Measurements from ENCODE around the gene SLC18A2.

DNA sequence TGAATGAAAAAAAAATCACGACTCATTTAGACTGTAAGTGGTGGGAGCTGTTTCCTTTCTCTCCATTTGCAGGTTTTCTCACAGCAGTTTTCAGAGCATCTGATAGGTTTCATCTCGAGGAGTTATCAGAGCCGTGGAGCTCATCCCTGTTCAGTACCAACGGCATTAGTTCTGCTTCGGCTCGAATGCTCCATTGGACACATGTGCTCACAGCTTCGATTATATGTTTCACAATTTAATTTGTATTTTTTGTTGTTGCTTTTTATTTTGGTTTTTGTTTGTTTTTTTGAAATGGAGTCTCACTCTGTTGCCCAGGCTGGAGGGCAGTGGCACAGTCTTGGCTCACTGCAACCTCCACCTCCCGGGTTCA lies 1.5 kb downstream of the SLC18A2 start:
- TF ChIP-seq EZH2 (IDR thresholded peaks at IDR 0.05; ENCODE audit: insufficient read depth, poor library complexity, severe bottlenecking): no peak
- no peak for TF ChIP-seq EZH2phosphoT487 (IDR thresholded peaks at IDR 0.05; ENCODE audit: insufficient read depth, low read depth)
